ENCODE data around the gene ATP11C. TPM values are rescaled to one million over a fixed set of nuclear protein-coding genes. Genes with fewer than 3 reads are reported as not detected.

The ATP11C gene
- total and polyA plus RNA-seq, 7 donors, result 4.2 to 32.0 (median 17.2) TPM

GRCh38 chrX:139801397-139801813, 131.4 kb downstream of the ATP11C start:
- 90 to 91% methylated on average over 3 of the region's 3 CpGs for WGBS, 2 donors
- no peak for DNase-seq
- Histone ChIP-seq H3K9me3 (no peaks in the 10 kb centered on the region), H3K4me3 (no peak overlapping the region), H3K4me1 (no peaks in the 10 kb centered on the region), H3K27me3 (no peaks in the 10 kb centered on the region), H3K36me3 (peaks cover 0 to 16% (median 0%) of the 10 kb centered on the region in 4 donors), H3K27ac (no peak overlapping the region)
- TF ChIP-seq POLR2AphosphoS5 (IDR thresholded peaks at IDR 0.05) (no peak), EP300 (IDR thresholded peaks at IDR 0.05) (no peak), POLR2A (IDR thresholded peaks at IDR 0.05) (no peak)
- TF ChIP-seq, protein P1, sequence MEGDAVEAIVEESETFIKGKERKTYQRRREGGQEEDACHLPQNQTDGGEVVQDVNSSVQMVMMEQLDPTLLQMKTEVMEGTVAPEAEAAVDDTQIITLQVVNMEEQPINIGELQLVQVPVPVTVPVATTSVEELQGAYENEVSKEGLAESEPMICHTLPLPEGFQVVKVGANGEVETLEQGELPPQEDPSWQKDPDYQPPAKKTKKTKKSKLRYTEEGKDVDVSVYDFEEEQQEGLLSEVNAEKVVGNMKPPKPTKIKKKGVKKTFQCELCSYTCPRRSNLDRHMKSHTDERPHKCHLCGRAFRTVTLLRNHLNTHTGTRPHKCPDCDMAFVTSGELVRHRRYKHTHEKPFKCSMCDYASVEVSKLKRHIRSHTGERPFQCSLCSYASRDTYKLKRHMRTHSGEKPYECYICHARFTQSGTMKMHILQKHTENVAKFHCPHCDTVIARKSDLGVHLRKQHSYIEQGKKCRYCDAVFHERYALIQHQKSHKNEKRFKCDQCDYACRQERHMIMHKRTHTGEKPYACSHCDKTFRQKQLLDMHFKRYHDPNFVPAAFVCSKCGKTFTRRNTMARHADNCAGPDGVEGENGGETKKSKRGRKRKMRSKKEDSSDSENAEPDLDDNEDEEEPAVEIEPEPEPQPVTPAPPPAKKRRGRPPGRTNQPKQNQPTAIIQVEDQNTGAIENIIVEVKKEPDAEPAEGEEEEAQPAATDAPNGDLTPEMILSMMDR (IDR thresholded peaks at IDR 0.05), result no peak
- intact Hi-C loops (cut with DNase I), result no loop called here

DNA sequence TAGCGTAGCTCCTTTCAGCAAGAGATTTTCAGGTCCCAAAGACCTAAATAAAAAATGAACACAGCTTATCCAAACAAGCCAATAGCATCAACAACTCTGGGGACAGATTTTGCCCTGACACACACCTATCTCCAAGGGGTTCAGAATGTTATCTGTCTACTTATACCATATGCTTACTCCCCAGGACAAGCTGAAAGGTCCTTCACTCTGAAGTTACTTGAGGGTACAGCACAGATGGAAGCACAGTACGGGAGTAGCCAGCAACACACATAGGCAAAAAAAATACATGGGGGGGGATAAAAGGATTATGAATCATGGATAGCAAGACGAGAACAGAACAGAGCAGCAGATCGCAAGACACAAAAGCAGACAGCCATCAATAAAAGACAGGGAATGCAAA, 134.2 kb downstream of the ATP11C start:
- TF ChIP-seq EP300 (IDR thresholded peaks at IDR 0.05) (no peak), POLR2AphosphoS5 (IDR thresholded peaks at IDR 0.05) (no peak), POLR2A (IDR thresholded peaks at IDR 0.05) (no peak)
- TF ChIP-seq, protein P1 (IDR thresholded peaks at IDR 0.05), result no peak
- Histone ChIP-seq H3K27ac (no peak overlapping the region), H3K36me3 (peaks cover 0 to 16% (median 0%) of the 10 kb centered on the region in 4 donors), H3K4me3 (no peak overlapping the region), H3K27me3 (no peaks in the 10 kb centered on the region), H3K9me3 (no peaks in the 10 kb centered on the region), H3K4me1 (no peaks in the 10 kb centered on the region)
- intact Hi-C loops (cut with DNase I), result no loop called here
- DNase-seq, result no peak
- WGBS, 2 donors, result 98 to 99% methylated on average over 4 of the region's 4 CpGs

- WGBS, 2 donors, result 76 to 95% methylated on average over 1 of the region's 1 CpG
These were observed 137.7 kb downstream of the ATP11C start for GRCh38 chrX:139795196-139795595.

GRCh38 chrX:139787601-139788000, 145.3 kb downstream of the ATP11C start:
- no peaks in the 10 kb centered on the region for H3K4me1 ChIP-seq
- no peaks in the 10 kb centered on the region for H3K9me3 ChIP-seq
- WGBS, 2 donors, result 94% methylated on average over 2 of the region's 2 CpGs
- peaks cover 0 to 24% (median 3%) of the 10 kb centered on the region in 4 donors for H3K36me3 ChIP-seq
- no peak overlapping the region for H3K4me3 ChIP-seq
- H3K27ac ChIP-seq, result no peak overlapping the region
- H3K27me3 ChIP-seq, result no peaks in the 10 kb centered on the region
- intact Hi-C loops (cut with DNase I), result no loop called here
- no peak for TF ChIP-seq POLR2AphosphoS5 (IDR thresholded peaks at IDR 0.05)
- TF ChIP-seq EP300 (IDR thresholded peaks at IDR 0.05), result no peak
- TF ChIP-seq, protein P1 (IDR thresholded peaks at IDR 0.05), result no peak
- TF ChIP-seq POLR2A (IDR thresholded peaks at IDR 0.05), result no peak
- DNase-seq, result no peak

More at GRCh38 chrX:139795196-139795595, 137.7 kb downstream of the ATP11C start:
- Histone ChIP-seq H3K9me3 (no peaks in the 10 kb centered on the region), H3K4me1 (no peaks in the 10 kb centered on the region), H3K27ac (no peak overlapping the region), H3K4me3 (no peak overlapping the region), H3K36me3 (no peaks in the 10 kb centered on the region), H3K27me3 (no peaks in the 10 kb centered on the region)
- no peak for DNase-seq
- TF ChIP-seq, protein P1 (IDR thresholded peaks at IDR 0.05), result no peak
- TF ChIP-seq EP300 (IDR thresholded peaks at IDR 0.05) (no peak), POLR2AphosphoS5 (IDR thresholded peaks at IDR 0.05) (no peak), POLR2A (IDR thresholded peaks at IDR 0.05) (no peak)
- intact Hi-C loops (cut with DNase I), result no loop called here

DNA sequence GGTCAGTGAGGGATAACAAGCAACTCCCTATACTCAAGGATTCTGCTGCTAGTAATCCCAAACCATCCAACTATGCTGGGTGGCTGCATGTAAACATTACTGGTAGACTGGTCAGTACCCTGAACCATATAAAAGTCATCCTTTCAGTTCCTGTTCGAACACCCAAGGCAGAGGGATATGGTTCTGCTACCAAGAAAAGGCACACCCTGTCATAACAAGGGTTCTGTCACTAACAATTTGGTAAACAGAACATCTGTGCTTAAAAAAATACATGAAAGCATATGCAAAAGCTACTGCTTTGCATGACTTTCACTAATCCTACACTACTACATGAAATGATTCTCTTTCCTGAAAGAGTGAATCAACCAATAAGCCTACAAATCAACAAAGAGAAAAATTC, 148.0 kb downstream of the ATP11C start:
- intact Hi-C loops (cut with DNase I), result no loop called here
- no peak for DNase-seq
- Histone ChIP-seq H3K4me1 (no peaks in the 10 kb centered on the region), H3K27ac (no peak overlapping the region), H3K4me3 (no peak overlapping the region), H3K27me3 (no peaks in the 10 kb centered on the region), H3K9me3 (no peaks in the 10 kb centered on the region), H3K36me3 (peaks cover 0 to 24% (median 3%) of the 10 kb centered on the region in 4 donors)
- TF ChIP-seq POLR2A (IDR thresholded peaks at IDR 0.05), result no peak
- TF ChIP-seq POLR2AphosphoS5 (IDR thresholded peaks at IDR 0.05), result no peak
- TF ChIP-seq, protein P1 (IDR thresholded peaks at IDR 0.05), result no peak
- TF ChIP-seq EP300 (IDR thresholded peaks at IDR 0.05), result no peak
- 60 to 80% methylated on average over 1 of the region's 1 CpG for WGBS, 2 donors

All from sigmoid colon (tissue), 7 donors.